GM12801 (cell line): ENCODE measurements around the gene GRID2.

Source experiments
- CTCF ChIP-seq: IDR thresholded peaks from one replicate; pipeline ENCODE4 v1.5.1; 2011; ENCODE audit warnings: control low read depth; ENCODE audit not compliant: insufficient read length; ENCODE audit errors: extremely low read depth

GRID2 gene

DNA sequence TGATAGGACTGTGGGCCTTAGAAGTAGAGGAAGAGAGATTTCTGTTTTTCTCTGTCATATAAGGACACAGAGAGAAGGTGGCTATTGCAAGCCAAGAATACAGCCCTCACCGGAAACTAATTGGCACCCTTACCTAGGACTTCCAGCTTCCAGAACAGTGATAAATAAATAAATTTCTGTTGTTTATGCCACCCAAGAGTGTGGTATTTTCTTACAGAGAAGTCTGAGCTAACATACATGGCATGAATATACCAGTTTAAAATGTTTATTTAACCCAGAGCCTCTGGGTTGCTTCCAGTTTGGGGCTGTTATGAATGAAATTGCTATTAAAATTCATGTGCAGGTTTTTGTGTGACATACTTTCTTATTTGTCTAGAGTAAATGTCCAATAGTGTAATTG, 870.8 kb downstream of the GRID2 start:
- no peak for TF ChIP-seq CTCF

GRCh38 chr4:93178279-93178678, 874.5 kb downstream of the GRID2 start:
- TF ChIP-seq CTCF, result no peak

- no peak for TF ChIP-seq CTCF
Measured at GRCh38 chr4:93179044-93179443, 875.3 kb downstream of the GRID2 start.

DNA sequence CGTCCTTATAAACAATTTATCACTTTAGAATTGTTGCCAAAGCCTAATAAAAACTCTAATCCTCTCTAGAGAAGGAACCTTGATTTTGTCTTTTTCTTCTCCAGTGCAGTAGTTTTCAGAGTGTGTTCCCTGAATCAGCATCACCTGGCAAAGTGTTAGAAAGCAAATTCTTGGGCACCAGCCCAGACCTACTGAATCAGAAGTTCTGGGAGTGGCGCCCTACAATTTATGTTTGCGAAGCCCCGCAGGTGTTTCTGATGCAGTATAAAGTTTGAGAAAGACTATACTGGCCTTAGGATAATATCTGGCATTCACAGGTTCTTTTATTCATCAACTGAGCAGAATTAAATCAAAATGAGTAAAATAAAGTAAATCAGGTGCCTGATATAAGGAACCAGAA, 879.0 kb downstream of the GRID2 start:
- no peak for TF ChIP-seq CTCF

GRCh38 chr4:93183576-93183975, 879.8 kb downstream of the GRID2 start:
- no peak for TF ChIP-seq CTCF

GRCh38 chr4:93184053-93184452, 880.3 kb downstream of the GRID2 start:
- TF ChIP-seq CTCF, result no peak

DNA sequence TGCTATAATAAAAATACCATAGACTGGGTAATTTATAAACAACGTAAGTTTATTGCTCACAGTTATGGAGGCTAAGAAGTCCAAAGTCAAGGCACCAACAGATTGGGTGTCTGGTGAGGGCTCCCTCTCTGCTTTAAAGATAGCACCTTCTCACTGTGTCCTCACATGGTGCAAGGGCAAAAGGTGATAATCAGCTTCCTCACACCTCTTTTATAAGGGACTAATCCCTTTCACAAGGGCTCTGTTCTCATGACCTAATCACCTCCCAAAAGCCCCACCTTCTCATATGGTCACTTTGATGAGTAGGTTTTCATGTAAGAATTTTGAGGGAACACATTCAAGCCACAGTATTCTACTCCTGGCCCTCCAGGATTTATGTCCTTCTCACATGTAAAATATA, 883.1 kb downstream of the GRID2 start:
- no peak for TF ChIP-seq CTCF

GRCh38 chr4:93187466-93187865, 883.7 kb downstream of the GRID2 start:
- TF ChIP-seq CTCF, result no peak
